Thoracic aorta (tissue), 2 donors: ENCODE measurements around the gene HNRNPUL1. TPM values are rescaled to one million over a fixed set of nuclear protein-coding genes. Genes with fewer than 3 reads are reported as not detected.

Experiments
- ATAC-seq: fragments of 150-250 bp; one replicate; pipeline ENCODE4 v1.8.0; 2017; ENCODE audit warnings: low read depth; ENCODE audit not compliant: insufficient number of reproducible peaks, low FRiP score
- DNase-seq: peaks from one replicate; pipeline ENCODE4 v3.0.0-alpha.2; 2020; ENCODE audit warnings: low spot score
- H3K27ac ChIP-seq, 2 donors: fragments of 200-600 bp; sonication (generic); 1 replicate in 1 of 2; 2 replicates in 1 of 2; pipeline ENCODE4 v1.5.1; 2016; ENCODE audit warnings: mild to moderate bottlenecking in 2 of 2, moderate library complexity in 2 of 2
- H3K27me3 ChIP-seq: fragments of 200-600 bp; sonication (generic); replicated peaks from 2 replicates; pipeline ENCODE4 v1.6.0; 2016; ENCODE audit warnings: mild to moderate bottlenecking; ENCODE audit not compliant: insufficient read depth
- H3K36me3 ChIP-seq: fragments of 200-600 bp; sonication (generic); one replicate; pipeline ENCODE4 v1.5.1; 2016
- H3K4me1 ChIP-seq, 2 donors: fragments of 200-600 bp; sonication (generic); 1 replicate in 1 of 2; 2 replicates in 1 of 2; pipeline versions ENCODE4 v1.5.1 to v1.6.0; 2016; ENCODE audit warnings: low read depth in 2 of 2, mild to moderate bottlenecking in 1 of 2; ENCODE audit not compliant: control insufficient read depth in 1 of 2
- H3K4me3 ChIP-seq: fragments of 200-600 bp; sonication (generic); 2 replicates; pipeline ENCODE4 v1.5.1; 2016; ENCODE audit warnings: mild to moderate bottlenecking
- H3K9me3 ChIP-seq: fragments of 200-600 bp; sonication (generic); 2 replicates; pipeline ENCODE4 v1.5.1; 2016
- total RNA-seq, 2 donors: library from RNA; depleted of rRNA; stranded (reverse); fragments of >200 nt; gene quantifications; one replicate each; pipeline versions ENCODE4 v1.1.0 to v1.2.3, GENCODE V29; 2016
- TF ChIP-seq, protein P1 (sequence below): fragments of 200-600 bp; sonication (generic); IDR thresholded peaks from one replicate; pipeline ENCODE4 v1.5.1; 2019; ENCODE audit warnings: antibody characterized with exemption

Gene HNRNPUL1
- total RNA-seq, 2 donors from 2014 or later: 142 to 147 TPM

DNA sequence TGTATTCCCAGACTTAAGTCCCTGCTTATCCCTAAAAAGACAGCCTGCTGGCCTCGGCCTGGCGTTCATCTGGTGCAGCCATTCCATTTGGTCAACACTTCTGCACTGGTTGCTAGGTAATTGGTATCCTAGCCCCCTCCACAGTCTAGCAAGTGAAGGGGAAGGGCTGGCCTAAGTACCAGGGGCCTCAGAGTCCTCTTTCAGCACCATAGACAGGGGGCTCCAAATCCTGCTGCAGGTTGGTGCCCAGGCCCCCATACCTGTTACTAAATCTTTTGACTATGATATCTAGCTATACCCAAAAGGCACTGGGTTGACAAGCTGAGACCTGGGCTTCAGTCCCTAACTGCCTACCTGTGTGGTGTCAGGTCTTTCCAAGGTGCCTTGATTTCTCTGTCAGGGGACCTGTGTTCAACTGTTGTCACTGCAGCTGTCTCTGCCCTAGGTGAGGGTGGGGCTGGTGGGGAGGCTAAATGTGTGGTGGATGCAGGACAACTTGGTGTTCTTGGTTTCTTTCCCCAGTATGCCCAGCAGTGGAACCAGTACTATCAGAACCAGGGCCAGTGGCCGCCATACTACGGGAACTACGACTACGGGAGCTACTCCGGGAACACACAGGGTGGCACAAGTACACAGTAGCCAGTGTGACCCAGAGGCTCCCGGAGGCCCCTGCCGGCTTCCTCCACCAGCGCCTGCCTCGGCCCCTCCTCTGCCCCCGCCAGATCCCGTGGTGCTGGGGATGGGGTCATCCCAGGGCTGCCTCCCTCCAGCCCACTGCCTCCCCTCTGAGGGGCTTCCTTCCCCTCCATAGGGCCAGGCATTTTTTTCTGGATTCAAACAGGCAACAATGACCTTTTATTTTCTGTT, 42.0 kb downstream of the HNRNPUL1 start:
- Histone ChIP-seq H3K36me3 (peaks cover 49% of the 10 kb centered on the region), H3K4me1 (peaks cover 12 to 25% of the 10 kb centered on the region in 2 donors), H3K9me3 (no peaks in the 10 kb centered on the region), H3K4me3 (no peak overlapping the region), H3K27me3 (no peaks in the 10 kb centered on the region), H3K27ac (peak overlapping the region in 1 of 2 donors; percentile 5)
- DNase-seq: no peak
- ATAC-seq: no peak
- TF ChIP-seq, protein P1, sequence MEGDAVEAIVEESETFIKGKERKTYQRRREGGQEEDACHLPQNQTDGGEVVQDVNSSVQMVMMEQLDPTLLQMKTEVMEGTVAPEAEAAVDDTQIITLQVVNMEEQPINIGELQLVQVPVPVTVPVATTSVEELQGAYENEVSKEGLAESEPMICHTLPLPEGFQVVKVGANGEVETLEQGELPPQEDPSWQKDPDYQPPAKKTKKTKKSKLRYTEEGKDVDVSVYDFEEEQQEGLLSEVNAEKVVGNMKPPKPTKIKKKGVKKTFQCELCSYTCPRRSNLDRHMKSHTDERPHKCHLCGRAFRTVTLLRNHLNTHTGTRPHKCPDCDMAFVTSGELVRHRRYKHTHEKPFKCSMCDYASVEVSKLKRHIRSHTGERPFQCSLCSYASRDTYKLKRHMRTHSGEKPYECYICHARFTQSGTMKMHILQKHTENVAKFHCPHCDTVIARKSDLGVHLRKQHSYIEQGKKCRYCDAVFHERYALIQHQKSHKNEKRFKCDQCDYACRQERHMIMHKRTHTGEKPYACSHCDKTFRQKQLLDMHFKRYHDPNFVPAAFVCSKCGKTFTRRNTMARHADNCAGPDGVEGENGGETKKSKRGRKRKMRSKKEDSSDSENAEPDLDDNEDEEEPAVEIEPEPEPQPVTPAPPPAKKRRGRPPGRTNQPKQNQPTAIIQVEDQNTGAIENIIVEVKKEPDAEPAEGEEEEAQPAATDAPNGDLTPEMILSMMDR: no peak

DNA sequence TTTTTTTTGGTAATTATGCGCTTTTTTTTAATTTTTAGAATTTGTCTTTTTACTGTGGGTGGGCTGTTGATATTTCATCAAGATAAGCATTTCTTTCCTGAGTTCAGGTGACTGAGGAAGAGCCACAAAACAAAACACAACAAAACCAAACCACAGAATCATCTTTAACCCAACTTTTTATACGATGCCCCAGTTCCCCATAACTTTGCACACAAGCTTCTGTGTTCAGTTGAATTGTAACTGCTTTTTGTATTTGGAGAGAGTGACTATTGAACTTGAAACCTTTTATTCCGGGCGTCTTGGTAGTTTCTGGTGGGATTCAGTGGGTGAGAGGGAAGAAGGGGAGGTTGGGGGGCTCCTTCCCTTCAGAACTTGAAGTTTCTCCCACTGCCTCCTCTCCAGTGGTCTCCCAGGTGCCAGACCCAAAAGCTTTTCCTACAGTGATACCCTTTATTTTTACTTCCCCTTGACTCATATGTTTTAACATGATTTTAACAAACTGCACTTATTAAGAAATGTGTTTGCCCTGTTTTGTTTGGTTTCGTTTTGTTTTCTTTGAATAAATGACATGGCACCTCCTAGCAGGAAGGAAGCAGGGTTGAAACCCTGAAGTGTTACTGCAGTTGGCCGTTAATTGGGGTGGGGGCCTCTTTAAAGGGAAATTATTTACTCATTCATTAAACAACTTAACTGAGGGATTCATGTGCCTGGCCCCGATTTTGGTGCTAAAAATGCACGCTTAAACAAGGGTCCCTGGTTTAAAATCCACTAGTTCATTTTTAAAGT, 43.1 kb downstream of the HNRNPUL1 start:
- H3K4me3 ChIP-seq: no peak overlapping the region
- H3K27ac ChIP-seq: peak overlapping the region in 1 of 2 donors; percentile 97
- DNase-seq (no peak), ATAC-seq (no peak)
- H3K36me3 ChIP-seq: peaks cover 43% of the 10 kb centered on the region
- H3K9me3 ChIP-seq: no peaks in the 10 kb centered on the region
- TF ChIP-seq, protein P1: no peak
- H3K4me1 ChIP-seq: peaks cover 21 to 36% of the 10 kb centered on the region in 2 donors
- no peaks in the 10 kb centered on the region for H3K27me3 ChIP-seq

DNA sequence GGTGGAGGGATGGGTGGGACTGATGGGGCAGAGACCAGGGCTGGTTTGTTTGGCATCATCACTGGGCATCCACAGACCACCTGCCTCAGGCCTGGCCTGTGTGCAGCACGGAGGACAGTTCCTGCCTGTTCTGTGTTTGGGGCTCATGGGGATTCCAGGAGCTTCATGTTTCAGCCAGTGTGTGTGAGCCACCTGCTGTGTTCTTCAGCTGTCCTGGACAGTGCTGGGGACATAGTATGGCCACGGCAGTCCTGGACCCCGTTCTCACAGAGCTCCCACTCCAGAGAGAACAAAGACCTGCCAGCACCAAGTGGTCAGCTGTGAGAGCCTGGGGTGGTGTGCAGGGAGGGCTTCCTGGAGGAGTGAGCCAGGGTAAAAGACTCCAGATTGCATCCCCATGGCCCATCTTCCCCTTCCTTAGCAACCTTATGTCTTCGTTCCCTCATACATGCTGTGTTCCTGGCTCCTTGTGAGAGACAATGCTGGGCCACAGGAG, 43.8 kb downstream of the HNRNPUL1 start:
- TF ChIP-seq, protein P1: no peak
- Histone ChIP-seq H3K4me3 (no peak overlapping the region), H3K27me3 (no peaks in the 10 kb centered on the region), H3K4me1 (peaks cover 21 to 43% of the 10 kb centered on the region in 2 donors), H3K9me3 (no peaks in the 10 kb centered on the region), H3K27ac (peak overlapping the region; percentile 59 to 97), H3K36me3 (peaks cover 41% of the 10 kb centered on the region)
- no peak for DNase-seq
- no peak for ATAC-seq

DNA sequence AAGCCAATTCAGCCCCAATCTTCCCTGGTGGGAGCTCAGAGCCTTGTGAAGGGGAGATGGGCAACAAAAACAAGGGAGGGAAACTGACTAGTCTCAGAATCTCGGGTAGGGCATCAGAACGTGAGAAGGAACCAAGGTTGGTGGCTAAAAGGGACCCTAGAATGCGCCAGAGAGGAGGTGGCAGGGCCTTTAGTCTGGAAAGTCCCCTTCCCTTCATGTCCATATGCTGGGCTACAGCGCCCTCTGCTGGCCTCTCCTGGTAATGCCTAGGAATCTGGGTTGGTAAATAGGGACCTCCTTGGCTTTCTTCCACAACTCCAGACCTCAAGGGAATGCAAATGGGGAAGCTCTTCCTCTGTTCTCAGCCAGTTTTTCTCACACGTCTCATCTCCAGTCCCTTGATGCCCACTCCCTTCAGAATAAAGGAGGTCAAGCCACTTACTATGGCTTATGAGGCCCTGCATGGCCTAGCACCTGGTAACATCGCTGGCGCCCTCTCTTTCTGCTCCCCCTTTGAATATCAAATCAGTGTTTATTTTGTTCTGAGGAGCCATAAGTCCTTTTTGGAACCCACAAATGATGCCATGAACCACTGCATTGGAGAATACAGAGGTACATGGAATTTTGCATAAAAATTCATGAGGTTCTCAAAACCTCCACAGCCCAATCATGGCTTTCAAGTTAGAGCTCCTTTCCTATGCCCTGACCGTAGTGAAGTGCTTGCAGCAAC, 44.4 kb downstream of the HNRNPUL1 start:
- Histone ChIP-seq H3K4me1 (peaks cover 21 to 43% of the 10 kb centered on the region in 2 donors), H3K4me3 (peak overlapping the region; percentile 81), H3K27me3 (no peaks in the 10 kb centered on the region), H3K9me3 (no peaks in the 10 kb centered on the region), H3K36me3 (peaks cover 38% of the 10 kb centered on the region), H3K27ac (peak overlapping the region; percentile 88 to 97)
- TF ChIP-seq, protein P1: peak; percentile 97
- DNase-seq: peak; percentile 91
- peak; percentile 43 for ATAC-seq
